K562 (cell line): ENCODE data around the gene KIR3DL1. TPM values are rescaled to one million over a fixed set of nuclear protein-coding genes. Genes with fewer than 3 reads are reported as not detected.

ENCODE experiments used
- polyA plus RNA-seq, 8 experiments: library from polyadenylated mRNA; depleted of rRNA in 4 of 8; stranded (reverse) in 5 of 8; unstranded in 3 of 8; fragments of >200 nt; fragmentation: Nextera tagmentation in 2 of 8; fragmentation: Illumina TruSeq in 1 of 8; extraction: Ambion mirVana in 2 of 8; extraction: Trizol in 1 of 8; gene quantifications; 2 replicates each; pipeline versions ENCODE4 v1.2.1 to v1.2.3, GENCODE V29; 2011 to 2014; ENCODE audit warnings: inconsistent platforms in 1 of 8, missing spikeins in 1 of 8
- total RNA-seq, 7 experiments: library from RNA; depleted of rRNA in 6 of 7; stranded (reverse); fragments of >200 nt in 6 of 7; fragmentation: Illumina TruSeq in 2 of 7; extraction: Trizol in 2 of 7; gene quantifications; 2 replicates each; pipeline versions ENCODE4 v1.2.1 to v1.2.3, GENCODE V29; 2011 to 2021; ENCODE audit warnings: low replicate concordance in 1 of 7
- TF ChIP-seq, protein P1 (sequence below), 2 experiments: fragments of 450-650 bp in 1 of 2; sonication (generic) in 1 of 2; formaldehyde crosslinking in 1 of 2; IDR thresholded peaks; 2 replicates each; pipeline versions ENCODE4 v1.7.1 to v1.9.0; 2016 to 2022; ENCODE audit warnings: inconsistent platforms in 1 of 2, mild to moderate bottlenecking in 1 of 2, missing genetic modification reagents in 1 of 2

The KIR3DL1 gene
- total and polyA plus RNA-seq, 9 of the 15 experiments (the other 6 are each of a cell fraction or from before 2014, with no cell fraction given), result not detected

DNA sequence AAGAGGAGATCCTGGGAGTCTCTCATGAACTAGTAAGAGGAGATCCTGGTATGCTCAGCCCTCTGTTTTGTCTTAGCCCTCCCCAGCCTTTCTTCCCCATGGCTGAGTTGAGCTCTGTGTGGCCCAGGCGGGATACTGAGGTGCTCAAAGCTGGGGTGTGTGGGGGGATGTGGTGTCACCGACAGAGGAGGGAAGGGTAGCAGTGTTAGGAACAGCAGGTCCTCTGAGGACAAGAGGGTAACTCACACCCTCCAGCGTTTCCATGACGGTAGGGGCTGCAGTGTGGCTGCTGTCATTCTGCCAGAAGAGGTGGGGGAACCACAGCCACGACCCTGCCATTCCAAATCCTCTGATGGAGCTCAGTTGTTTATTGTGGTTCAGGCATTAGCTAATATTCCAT is 12.2 kb upstream of the KIR3DL1 start (continued):
- TF ChIP-seq, protein P1, sequence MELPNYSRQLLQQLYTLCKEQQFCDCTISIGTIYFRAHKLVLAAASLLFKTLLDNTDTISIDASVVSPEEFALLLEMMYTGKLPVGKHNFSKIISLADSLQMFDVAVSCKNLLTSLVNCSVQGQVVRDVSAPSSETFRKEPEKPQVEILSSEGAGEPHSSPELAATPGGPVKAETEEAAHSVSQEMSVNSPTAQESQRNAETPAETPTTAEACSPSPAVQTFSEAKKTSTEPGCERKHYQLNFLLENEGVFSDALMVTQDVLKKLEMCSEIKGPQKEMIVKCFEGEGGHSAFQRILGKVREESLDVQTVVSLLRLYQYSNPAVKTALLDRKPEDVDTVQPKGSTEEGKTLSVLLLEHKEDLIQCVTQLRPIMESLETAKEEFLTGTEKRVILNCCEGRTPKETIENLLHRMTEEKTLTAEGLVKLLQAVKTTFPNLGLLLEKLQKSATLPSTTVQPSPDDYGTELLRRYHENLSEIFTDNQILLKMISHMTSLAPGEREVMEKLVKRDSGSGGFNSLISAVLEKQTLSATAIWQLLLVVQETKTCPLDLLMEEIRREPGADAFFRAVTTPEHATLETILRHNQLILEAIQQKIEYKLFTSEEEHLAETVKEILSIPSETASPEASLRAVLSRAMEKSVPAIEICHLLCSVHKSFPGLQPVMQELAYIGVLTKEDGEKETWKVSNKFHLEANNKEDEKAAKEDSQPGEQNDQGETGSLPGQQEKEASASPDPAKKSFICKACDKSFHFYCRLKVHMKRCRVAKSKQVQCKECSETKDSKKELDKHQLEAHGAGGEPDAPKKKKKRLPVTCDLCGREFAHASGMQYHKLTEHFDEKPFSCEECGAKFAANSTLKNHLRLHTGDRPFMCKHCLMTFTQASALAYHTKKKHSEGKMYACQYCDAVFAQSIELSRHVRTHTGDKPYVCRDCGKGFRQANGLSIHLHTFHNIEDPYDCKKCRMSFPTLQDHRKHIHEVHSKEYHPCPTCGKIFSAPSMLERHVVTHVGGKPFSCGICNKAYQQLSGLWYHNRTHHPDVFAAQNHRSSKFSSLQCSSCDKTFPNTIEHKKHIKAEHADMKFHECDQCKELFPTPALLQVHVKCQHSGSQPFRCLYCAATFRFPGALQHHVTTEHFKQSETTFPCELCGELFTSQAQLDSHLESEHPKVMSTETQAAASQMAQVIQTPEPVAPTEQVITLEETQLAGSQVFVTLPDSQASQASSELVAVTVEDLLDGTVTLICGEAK (IDR thresholded peaks at IDR 0.05), result no peak
- TF ChIP-seq, protein P1 (CRISPR knock-in tag; IDR thresholded peaks at IDR 0.05), result no peak
